ENCODE results near the gene LRP1.

The LRP1 gene

DNA sequence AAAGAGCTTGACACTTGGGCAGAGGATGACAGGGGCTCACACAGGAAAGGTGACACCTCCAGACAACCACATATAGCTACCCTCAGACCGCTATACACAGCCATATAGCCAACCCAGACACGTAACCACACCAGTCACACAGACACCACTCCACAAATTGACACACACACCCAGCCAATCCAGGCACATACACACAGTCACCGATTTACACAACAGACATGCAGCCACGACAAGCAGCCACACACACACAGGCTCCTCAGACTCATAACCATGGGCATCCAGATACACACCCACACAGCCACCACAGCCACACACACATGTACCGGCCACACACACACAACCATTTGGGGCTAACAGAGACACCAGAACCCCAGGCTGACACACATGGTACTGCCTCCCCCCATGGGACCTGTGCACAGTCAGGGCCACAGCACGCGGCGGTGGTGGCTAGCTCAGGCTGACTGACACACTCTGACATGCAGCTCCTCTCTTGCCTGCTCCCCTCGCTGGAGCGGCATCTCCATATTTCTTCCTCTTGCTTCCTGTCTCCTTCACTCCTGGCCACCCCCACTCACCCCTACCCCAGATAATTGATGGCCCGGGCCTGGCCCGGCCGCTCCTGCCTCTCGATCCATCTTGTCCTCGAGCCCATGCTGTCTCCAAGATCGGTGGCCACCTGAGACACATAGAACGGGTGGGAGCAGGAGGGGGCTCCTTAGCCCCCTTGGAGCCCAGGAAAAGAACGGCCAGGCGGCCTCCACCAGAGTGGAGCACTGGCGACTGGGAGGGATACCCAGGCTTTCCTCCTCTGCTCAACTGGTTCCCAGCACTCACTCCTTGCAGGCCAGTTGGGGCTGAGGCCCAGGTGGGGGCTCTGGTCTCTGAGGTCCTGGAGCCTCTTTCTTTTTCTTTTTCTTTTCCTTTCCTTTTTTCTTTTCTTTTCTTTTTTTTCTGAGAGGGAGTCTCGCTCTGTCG, 95.2 kb downstream of the LRP1 start:
- no peak overlapping the region for H3K4me3 ChIP-seq (ENCODE audit: low read depth, low read length)
- in situ Hi-C loops (cut with HindIII; ENCODE audit: low sequenced_read_pairs), result no loop called here
- TF ChIP-seq, protein P1, sequence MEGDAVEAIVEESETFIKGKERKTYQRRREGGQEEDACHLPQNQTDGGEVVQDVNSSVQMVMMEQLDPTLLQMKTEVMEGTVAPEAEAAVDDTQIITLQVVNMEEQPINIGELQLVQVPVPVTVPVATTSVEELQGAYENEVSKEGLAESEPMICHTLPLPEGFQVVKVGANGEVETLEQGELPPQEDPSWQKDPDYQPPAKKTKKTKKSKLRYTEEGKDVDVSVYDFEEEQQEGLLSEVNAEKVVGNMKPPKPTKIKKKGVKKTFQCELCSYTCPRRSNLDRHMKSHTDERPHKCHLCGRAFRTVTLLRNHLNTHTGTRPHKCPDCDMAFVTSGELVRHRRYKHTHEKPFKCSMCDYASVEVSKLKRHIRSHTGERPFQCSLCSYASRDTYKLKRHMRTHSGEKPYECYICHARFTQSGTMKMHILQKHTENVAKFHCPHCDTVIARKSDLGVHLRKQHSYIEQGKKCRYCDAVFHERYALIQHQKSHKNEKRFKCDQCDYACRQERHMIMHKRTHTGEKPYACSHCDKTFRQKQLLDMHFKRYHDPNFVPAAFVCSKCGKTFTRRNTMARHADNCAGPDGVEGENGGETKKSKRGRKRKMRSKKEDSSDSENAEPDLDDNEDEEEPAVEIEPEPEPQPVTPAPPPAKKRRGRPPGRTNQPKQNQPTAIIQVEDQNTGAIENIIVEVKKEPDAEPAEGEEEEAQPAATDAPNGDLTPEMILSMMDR (IDR thresholded peaks at IDR 0.05; ENCODE audit: low read depth, low read length, missing control alignments), result no peak
- DNase-seq (ENCODE audit: low read depth), result no peak

DNA sequence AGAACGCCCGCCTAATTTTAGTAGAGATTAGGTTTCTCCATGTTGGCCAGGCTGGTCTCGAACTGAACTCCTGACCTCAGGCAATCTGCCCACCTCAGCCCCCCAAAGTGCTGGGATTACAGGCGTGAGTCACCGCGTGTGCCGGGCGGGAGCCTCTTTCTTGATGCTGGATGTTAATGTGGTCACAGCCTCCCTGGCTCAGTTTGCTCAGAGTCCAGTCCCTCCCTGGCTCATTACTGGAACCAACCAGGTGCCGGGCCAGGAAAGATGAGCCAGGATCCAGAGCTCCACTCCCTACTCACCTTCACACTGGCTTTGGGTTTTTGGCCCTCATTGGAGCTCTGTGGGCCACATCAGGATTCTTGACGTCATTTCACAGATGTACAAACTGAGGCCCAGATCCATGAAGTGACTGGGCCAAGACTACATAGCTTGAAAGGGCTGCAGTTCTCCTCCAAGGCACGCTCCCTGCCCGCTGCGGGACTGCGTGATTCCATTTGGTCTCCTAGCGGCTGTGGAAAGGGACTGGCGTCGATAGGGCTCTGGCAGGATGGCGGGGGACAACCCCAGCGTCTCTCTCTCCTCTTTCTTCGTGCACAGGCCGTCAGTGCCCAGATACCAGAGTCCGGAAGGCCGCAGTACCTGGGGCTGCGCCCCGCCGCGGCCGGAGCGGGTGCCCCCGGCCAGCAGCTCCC, 96.1 kb downstream of the LRP1 start:
- in situ Hi-C loops (cut with HindIII; ENCODE audit: low sequenced_read_pairs), result no loop called here
- H3K4me3 ChIP-seq (ENCODE audit: low read depth, low read length), result no peak overlapping the region
- TF ChIP-seq, protein P1 (IDR thresholded peaks at IDR 0.05; ENCODE audit: low read depth, low read length, missing control alignments), result no peak
- DNase-seq (ENCODE audit: low read depth), result no peak

DNA sequence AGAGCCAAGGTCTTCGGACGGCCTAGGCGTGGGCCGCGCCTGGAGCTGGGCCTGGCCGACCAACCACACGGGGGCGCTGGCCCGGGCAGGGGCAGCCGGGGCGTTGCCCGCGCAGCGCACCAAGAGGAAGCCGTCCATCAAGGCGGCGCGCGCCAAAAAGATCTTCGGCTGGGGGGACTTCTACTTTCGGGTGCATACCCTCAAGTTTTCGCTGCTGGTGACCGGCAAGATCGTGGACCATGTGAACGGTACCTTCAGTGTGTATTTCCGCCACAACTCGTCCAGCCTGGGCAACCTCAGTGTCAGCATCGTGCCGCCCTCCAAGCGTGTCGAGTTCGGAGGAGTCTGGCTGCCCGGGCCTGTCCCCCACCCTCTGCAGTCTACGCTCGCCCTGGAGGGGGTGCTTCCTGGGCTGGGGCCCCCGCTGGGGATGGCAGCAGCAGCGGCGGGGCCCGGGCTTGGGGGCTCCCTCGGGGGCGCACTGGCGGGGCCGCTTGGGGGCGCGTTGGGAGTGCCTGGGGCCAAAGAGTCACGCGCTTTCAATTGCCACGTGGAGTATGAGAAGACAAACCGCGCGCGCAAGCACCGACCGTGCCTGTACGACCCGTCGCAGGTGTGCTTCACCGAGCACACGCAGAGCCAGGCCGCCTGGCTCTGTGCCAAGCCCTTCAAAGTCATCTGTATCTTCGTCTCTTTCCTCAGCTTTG, 96.8 kb downstream of the LRP1 start:
- TF ChIP-seq, protein P1 (IDR thresholded peaks at IDR 0.05; ENCODE audit: low read depth, low read length, missing control alignments), result peak; percentile 60
- H3K4me3 ChIP-seq (ENCODE audit: low read depth, low read length), result no peak overlapping the region
- no peak for DNase-seq (ENCODE audit: low read depth)
- in situ Hi-C loops (cut with HindIII; ENCODE audit: low sequenced_read_pairs), result no loop called here

DNA sequence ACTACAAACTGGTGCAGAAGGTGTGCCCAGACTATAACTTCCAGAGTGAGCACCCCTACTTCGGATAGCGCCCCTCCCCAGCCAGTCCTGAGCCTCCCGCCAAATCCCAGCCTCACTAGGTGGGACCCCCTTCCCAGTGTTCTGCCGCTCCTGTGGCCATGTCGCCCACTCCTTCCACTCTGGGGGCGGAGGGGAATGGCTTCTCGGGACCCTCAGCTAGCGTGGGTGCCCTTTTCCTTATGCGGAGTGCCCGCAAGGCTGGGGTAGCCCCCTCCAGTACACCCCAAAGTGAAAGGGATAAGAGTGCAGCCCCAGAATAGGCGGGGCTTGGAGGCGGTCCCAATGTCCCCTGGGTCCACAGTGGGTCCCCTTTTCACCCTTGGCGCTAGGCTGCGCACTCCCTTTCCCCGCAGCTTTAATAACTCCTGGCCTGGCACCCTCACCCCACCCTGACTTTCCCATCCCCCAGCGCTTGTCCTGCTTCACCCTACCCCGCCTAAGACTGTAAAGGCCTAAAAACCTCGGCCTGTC, 97.5 kb downstream of the LRP1 start:
- TF ChIP-seq, protein P1 (IDR thresholded peaks at IDR 0.05; ENCODE audit: low read depth, low read length, missing control alignments), result no peak
- no peak overlapping the region for H3K4me3 ChIP-seq (ENCODE audit: low read depth, low read length)
- in situ Hi-C loops (cut with HindIII; ENCODE audit: low sequenced_read_pairs), result no loop called here
- DNase-seq (ENCODE audit: low read depth), result no peak

DNA sequence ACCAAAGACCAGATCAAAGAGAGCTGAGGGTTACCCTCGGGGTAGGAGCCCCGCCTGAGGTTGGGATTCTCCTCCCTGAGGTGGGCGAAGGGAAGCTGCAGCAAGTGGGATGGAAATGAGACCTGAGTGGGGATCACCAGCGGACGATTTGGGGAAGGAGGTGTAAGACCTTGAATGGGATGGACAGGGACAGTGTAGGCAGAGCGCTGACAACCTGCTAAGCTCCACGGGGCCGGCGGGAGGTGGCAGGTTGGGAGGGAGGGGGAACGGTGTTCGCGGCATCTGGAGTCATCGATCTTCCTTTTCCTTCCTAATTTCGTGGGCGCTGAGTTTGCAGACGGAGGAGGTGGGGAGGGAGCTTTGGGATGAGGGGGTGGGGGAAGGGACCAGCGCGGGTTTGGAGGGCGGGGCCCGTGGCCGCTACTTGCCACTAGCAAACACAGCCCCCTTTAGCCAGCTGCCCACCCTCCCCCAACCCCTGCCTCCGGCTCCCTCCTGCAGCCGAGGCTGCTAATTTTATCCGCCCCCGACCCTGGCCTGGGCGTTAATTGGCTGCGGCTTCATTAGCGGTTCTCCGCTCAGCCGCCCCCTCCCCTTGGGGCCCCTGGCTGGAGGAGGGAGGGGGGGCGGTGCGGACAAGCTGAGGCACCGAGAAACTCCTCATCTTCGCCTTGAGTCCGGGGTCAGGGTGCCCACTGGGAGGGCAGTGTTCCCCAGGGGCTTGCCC, 98.5 kb downstream of the LRP1 start:
- in situ Hi-C loops (cut with HindIII; ENCODE audit: low sequenced_read_pairs), result no loop called here
- no peak for DNase-seq (ENCODE audit: low read depth)
- TF ChIP-seq, protein P1 (IDR thresholded peaks at IDR 0.05; ENCODE audit: low read depth, low read length, missing control alignments), result no peak
- H3K4me3 ChIP-seq (ENCODE audit: low read depth, low read length), result no peak overlapping the region
